ENCODE measurements around the gene AGFG1.

Gene AGFG1

GRCh38 chr2:227529871-227530270, 57.9 kb downstream of the AGFG1 start:
- ATAC-seq: no peak
- TF ChIP-seq ZFP30 (CRISPR knock-in tag; IDR thresholded peaks at IDR 0.05) (no peak), GLIS3 (CRISPR knock-in tag; IDR thresholded peaks at IDR 0.05) (no peak), ZNF70 (CRISPR knock-in tag; IDR thresholded peaks at IDR 0.05) (no peak), ARNTL (CRISPR knock-in tag; IDR thresholded peaks at IDR 0.05; ENCODE audit: borderline replicate concordance, low read depth) (no peak), TCF4 (CRISPR knock-in tag; IDR thresholded peaks at IDR 0.05; ENCODE audit: borderline replicate concordance) (no peak), PATZ1 (CRISPR knock-in tag; IDR thresholded peaks at IDR 0.05; ENCODE audit: borderline replicate concordance) (no peak), SNAI2 (CRISPR knock-in tag; IDR thresholded peaks at IDR 0.05) (no peak), RARB (CRISPR knock-in tag; IDR thresholded peaks at IDR 0.05) (no peak), BACH2 (CRISPR knock-in tag; IDR thresholded peaks at IDR 0.05; ENCODE audit: borderline replicate concordance) (no peak), CSDC2 (CRISPR knock-in tag; IDR thresholded peaks at IDR 0.05) (no peak), POU6F1 (CRISPR knock-in tag; IDR thresholded peaks at IDR 0.05; ENCODE audit: borderline replicate concordance, low read depth) (no peak), ZC3H10 (CRISPR knock-in tag; IDR thresholded peaks at IDR 0.05) (no peak), CSRNP3 (CRISPR knock-in tag; IDR thresholded peaks at IDR 0.05) (no peak), CREB5 (CRISPR knock-in tag; IDR thresholded peaks at IDR 0.05; ENCODE audit: low read depth) (no peak), OSR1 (CRISPR knock-in tag; IDR thresholded peaks at IDR 0.05) (no peak), ZFP3 (CRISPR knock-in tag; IDR thresholded peaks at IDR 0.05) (no peak), ESRRG (CRISPR knock-in tag; IDR thresholded peaks at IDR 0.05) (no peak)

- TF ChIP-seq CREB5 (CRISPR knock-in tag; IDR thresholded peaks at IDR 0.05; ENCODE audit: low read depth) (no peak), TSHZ2 (CRISPR knock-in tag; IDR thresholded peaks at IDR 0.05) (no peak), CSDC2 (CRISPR knock-in tag; IDR thresholded peaks at IDR 0.05) (no peak), PATZ1 (CRISPR knock-in tag; IDR thresholded peaks at IDR 0.05; ENCODE audit: borderline replicate concordance) (no peak), ZNF565 (CRISPR knock-in tag; conservative IDR thresholded peaks at IDR 0.05; ENCODE audit: low read depth) (no peak), GLIS3 (CRISPR knock-in tag; IDR thresholded peaks at IDR 0.05) (no peak), ZNF8 (CRISPR knock-in tag; IDR thresholded peaks at IDR 0.05) (no peak), POU6F1 (CRISPR knock-in tag; IDR thresholded peaks at IDR 0.05; ENCODE audit: borderline replicate concordance, low read depth) (no peak), ESRRG (CRISPR knock-in tag; IDR thresholded peaks at IDR 0.05) (no peak), BACH2 (CRISPR knock-in tag; IDR thresholded peaks at IDR 0.05; ENCODE audit: borderline replicate concordance) (no peak), ZC3H10 (CRISPR knock-in tag; IDR thresholded peaks at IDR 0.05) (no peak), ZFP30 (CRISPR knock-in tag; IDR thresholded peaks at IDR 0.05) (no peak), TCF4 (CRISPR knock-in tag; IDR thresholded peaks at IDR 0.05; ENCODE audit: borderline replicate concordance) (no peak), SNAI2 (CRISPR knock-in tag; IDR thresholded peaks at IDR 0.05) (no peak), ISL1 (CRISPR knock-in tag; IDR thresholded peaks at IDR 0.05) (no peak), OSR1 (CRISPR knock-in tag; IDR thresholded peaks at IDR 0.05) (no peak)
- no peak for ATAC-seq
Measured at GRCh38 chr2:227534714-227535113, 62.8 kb downstream of the AGFG1 start.
